ENCODE results near the gene PREX1. TPM values are rescaled to one million over a fixed set of nuclear protein-coding genes. Genes with fewer than 3 reads are reported as not detected.

PREX1 gene
- total RNA-seq, 1 donor from 2014 or later = 78.2 TPM

GRCh38 chr20:48695255-48695654 lies 132.5 kb downstream of the PREX1 start:
- Histone ChIP-seq H3K27ac (no peak overlapping the region), H3K9me3 (no peaks in the 10 kb centered on the region), H3K4me1 (peaks cover 18% of the 10 kb centered on the region), H3K4me3 (no peak overlapping the region), H3K36me3 (peaks cover 47% of the 10 kb centered on the region), H3K27me3 (ENCODE audit: low read depth) (no peaks in the 10 kb centered on the region)
- DNase-seq (no peak), ATAC-seq (no peak)
- TF ChIP-seq CTCF (IDR thresholded peaks at IDR 0.05) = no peak
- intact Hi-C loops (cut with DNase I) = no loop called here

GRCh38 chr20:48694381-48694865 lies 133.4 kb downstream of the PREX1 start:
- no peak overlapping the region for H3K4me3 ChIP-seq
- H3K4me1 ChIP-seq = peaks cover 18% of the 10 kb centered on the region
- TF ChIP-seq CTCF (IDR thresholded peaks at IDR 0.05) = no peak
- H3K27ac ChIP-seq = no peak overlapping the region
- H3K9me3 ChIP-seq = no peaks in the 10 kb centered on the region
- intact Hi-C loops (cut with DNase I) = no loop called here
- ATAC-seq (no peak), DNase-seq (no peak)
- no peaks in the 10 kb centered on the region for H3K27me3 ChIP-seq (ENCODE audit: low read depth)
- H3K36me3 ChIP-seq = peaks cover 48% of the 10 kb centered on the region

GRCh38 chr20:48691523-48691922 lies 136.3 kb downstream of the PREX1 start:
- intact Hi-C loops (cut with DNase I) = no loop called here
- DNase-seq (no peak), ATAC-seq (no peak)
- H3K36me3 ChIP-seq = peaks cover 47% of the 10 kb centered on the region
- peaks cover 15% of the 10 kb centered on the region for H3K4me1 ChIP-seq
- TF ChIP-seq CTCF (IDR thresholded peaks at IDR 0.05) = no peak
- H3K9me3 ChIP-seq = no peaks in the 10 kb centered on the region
- no peaks in the 10 kb centered on the region for H3K27me3 ChIP-seq (ENCODE audit: low read depth)
- H3K27ac ChIP-seq = no peak overlapping the region
- H3K4me3 ChIP-seq = no peak overlapping the region

- Histone ChIP-seq H3K4me1 (peaks cover 21% of the 10 kb centered on the region), H3K36me3 (peaks cover 47% of the 10 kb centered on the region)
- no peak for ATAC-seq
Observed at GRCh38 chr20:48690888-48691287, 136.9 kb downstream of the PREX1 start.

GRCh38 chr20:48689874-48690571 lies 137.8 kb downstream of the PREX1 start:
- peaks cover 30% of the 10 kb centered on the region for H3K4me1 ChIP-seq
- H3K4me3 ChIP-seq = no peak overlapping the region
- intact Hi-C loops (cut with DNase I) = no loop called here
- TF ChIP-seq CTCF (IDR thresholded peaks at IDR 0.05) = no peak
- H3K9me3 ChIP-seq = no peaks in the 10 kb centered on the region
- ATAC-seq (no peak), DNase-seq (no peak)
- H3K27me3 ChIP-seq (ENCODE audit: low read depth) = no peaks in the 10 kb centered on the region
- H3K36me3 ChIP-seq = peaks cover 47% of the 10 kb centered on the region
- no peak overlapping the region for H3K27ac ChIP-seq

More at GRCh38 chr20:48690888-48691287, 136.9 kb downstream of the PREX1 start:
- no peaks in the 10 kb centered on the region for H3K9me3 ChIP-seq
- H3K4me3 ChIP-seq = no peak overlapping the region
- no peak for DNase-seq
- no peak for TF ChIP-seq CTCF (IDR thresholded peaks at IDR 0.05)
- intact Hi-C loops (cut with DNase I) = no loop called here
- no peaks in the 10 kb centered on the region for H3K27me3 ChIP-seq (ENCODE audit: low read depth)
- no peak overlapping the region for H3K27ac ChIP-seq

All from lower lobe of right lung (tissue), 2 donors.